Measurements from ENCODE around the gene BPIFA2. TPM values are rescaled to one million over a fixed set of nuclear protein-coding genes. Genes with fewer than 3 reads are reported as not detected.
"Not testable (repeated sequence)": the region's sequence is repeated elsewhere in the genome, so short reads cannot be mapped to it uniquely, and the experiment has no call there.

Gene BPIFA2
- polyA plus RNA-seq, 1 donor from 2014 or later: not detected

DNA sequence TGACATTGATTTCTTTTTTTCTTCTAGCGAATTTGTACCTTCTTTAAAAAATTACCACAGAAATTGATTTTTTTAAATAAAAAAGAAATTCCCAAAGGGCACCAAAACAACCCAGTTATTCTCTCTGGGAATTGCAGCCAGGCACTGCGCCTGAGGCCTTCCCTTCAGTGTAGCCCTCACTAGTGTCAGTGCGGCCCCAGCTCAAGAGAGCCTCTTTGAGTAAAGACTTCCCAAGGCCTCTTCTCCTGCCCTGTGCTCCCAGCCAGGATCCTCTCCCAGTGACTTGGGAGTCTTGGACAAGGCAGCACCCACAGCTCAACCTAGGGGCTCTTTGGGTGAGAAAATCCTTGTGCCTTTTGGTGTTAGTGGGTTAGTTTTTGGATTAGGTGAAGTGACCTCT lies 47.0 kb upstream of the BPIFA2 start:
- Histone ChIP-seq H3K9me2 (ENCODE audit: insufficient read depth, low read length) (no peaks in the 10 kb centered on the region), H3F3A (ENCODE audit: insufficient read depth, low read length, poor library complexity, severe bottlenecking) (no peaks in the 10 kb centered on the region), H3K9me3 (ENCODE audit: low read length) (no peaks in the 10 kb centered on the region), H2AFZ (ENCODE audit: low read depth, low read length) (no peak overlapping the region), H3K9ac (ENCODE audit: low read length) (no peak overlapping the region), H3K4me2 (ENCODE audit: low read length) (no peak overlapping the region), H3K27me3 (ENCODE audit: insufficient read depth, low read depth, low read length) (no peaks in the 10 kb centered on the region), H4K20me1 (ENCODE audit: insufficient read depth) (no peaks in the 10 kb centered on the region), H3K27ac (ENCODE audit: low read length) (no peak overlapping the region), H3K36me3 (ENCODE audit: insufficient read depth, low read length) (no peaks in the 10 kb centered on the region), H3K4me3 (ENCODE audit: low read length) (no peak overlapping the region), H3K79me2 (replicated peaks; ENCODE audit: insufficient read depth, low read length) (no peaks in the 10 kb centered on the region)
- TF ChIP-seq, protein P1, sequence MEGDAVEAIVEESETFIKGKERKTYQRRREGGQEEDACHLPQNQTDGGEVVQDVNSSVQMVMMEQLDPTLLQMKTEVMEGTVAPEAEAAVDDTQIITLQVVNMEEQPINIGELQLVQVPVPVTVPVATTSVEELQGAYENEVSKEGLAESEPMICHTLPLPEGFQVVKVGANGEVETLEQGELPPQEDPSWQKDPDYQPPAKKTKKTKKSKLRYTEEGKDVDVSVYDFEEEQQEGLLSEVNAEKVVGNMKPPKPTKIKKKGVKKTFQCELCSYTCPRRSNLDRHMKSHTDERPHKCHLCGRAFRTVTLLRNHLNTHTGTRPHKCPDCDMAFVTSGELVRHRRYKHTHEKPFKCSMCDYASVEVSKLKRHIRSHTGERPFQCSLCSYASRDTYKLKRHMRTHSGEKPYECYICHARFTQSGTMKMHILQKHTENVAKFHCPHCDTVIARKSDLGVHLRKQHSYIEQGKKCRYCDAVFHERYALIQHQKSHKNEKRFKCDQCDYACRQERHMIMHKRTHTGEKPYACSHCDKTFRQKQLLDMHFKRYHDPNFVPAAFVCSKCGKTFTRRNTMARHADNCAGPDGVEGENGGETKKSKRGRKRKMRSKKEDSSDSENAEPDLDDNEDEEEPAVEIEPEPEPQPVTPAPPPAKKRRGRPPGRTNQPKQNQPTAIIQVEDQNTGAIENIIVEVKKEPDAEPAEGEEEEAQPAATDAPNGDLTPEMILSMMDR (IDR thresholded peaks at IDR 0.05; ENCODE audit: poor library complexity, severe bottlenecking): no peak

DNA sequence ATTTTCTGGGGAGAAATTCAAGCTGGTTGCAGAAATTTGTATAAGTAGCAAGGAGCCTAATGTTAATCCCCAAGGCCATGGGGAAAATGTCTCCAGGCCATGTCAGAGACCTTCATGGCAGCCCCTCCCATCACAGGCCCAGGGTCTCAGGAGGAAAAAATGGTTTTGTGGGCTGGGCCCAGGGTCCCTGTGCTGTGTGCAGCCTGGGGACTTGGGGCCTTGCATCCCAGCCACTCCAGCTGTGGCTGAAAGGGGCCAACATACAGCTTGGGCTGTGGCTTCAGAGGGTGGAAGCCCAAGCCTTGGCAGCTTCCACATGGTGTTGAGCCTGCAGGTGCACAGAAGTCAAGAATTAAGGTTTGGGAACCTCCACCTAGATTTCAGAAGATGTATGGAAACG lies 45.7 kb upstream of the BPIFA2 start:
- H4K20me1 ChIP-seq (ENCODE audit: insufficient read depth); H3K36me3 ChIP-seq (ENCODE audit: insufficient read depth, low read length); H3K27ac ChIP-seq (ENCODE audit: low read length); H3K4me3 ChIP-seq (ENCODE audit: low read length); H3K4me2 ChIP-seq (ENCODE audit: low read length); H3K9ac ChIP-seq (ENCODE audit: low read length); H3K79me2 ChIP-seq (replicated peaks; ENCODE audit: insufficient read depth, low read length); H3K27me3 ChIP-seq (ENCODE audit: insufficient read depth, low read depth, low read length); H3F3A ChIP-seq (ENCODE audit: insufficient read depth, low read length, poor library complexity, severe bottlenecking); H3K9me2 ChIP-seq (ENCODE audit: insufficient read depth, low read length); H3K9me3 ChIP-seq (ENCODE audit: low read length); H2AFZ ChIP-seq (ENCODE audit: low read depth, low read length): not testable (repeated sequence)

DNA sequence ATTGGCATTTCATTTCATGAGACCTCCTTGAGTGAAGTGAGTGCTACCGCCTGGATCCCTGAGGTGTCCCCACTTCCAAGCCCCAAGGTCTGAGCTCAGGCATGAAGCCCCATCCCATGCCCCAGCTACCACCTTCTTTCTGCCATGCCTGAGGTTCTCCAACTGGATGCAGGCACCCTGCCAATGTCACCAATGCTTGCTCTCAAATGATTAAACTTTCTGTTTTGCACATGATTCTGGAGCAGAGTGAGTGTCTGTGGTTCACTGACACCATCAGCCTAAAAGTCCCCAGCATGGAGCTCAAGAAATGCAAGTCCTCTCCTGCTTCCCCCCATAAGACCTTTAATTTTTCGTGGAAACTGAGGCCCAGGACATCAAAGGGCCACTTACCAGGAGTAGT lies 43.7 kb upstream of the BPIFA2 start:
- Histone ChIP-seq H3K9ac (ENCODE audit: low read length) (no peak overlapping the region), H3K79me2 (replicated peaks; ENCODE audit: insufficient read depth, low read length) (no peaks in the 10 kb centered on the region), H3K9me2 (ENCODE audit: insufficient read depth, low read length) (no peaks in the 10 kb centered on the region), H3K9me3 (ENCODE audit: low read length) (no peaks in the 10 kb centered on the region), H4K20me1 (ENCODE audit: insufficient read depth) (no peaks in the 10 kb centered on the region), H3K4me3 (ENCODE audit: low read length) (no peak overlapping the region), H3F3A (ENCODE audit: insufficient read depth, low read length, poor library complexity, severe bottlenecking) (no peaks in the 10 kb centered on the region), H3K36me3 (ENCODE audit: insufficient read depth, low read length) (no peaks in the 10 kb centered on the region), H3K4me2 (ENCODE audit: low read length) (no peak overlapping the region), H2AFZ (ENCODE audit: low read depth, low read length) (no peak overlapping the region), H3K27me3 (ENCODE audit: insufficient read depth, low read depth, low read length) (no peaks in the 10 kb centered on the region), H3K27ac (ENCODE audit: low read length) (no peak overlapping the region)
- TF ChIP-seq EZH2 (IDR thresholded peaks at IDR 0.05; ENCODE audit: borderline replicate concordance, insufficient read depth, low read length, poor library complexity, severe bottlenecking) (no peak), TAF1 (IDR thresholded peaks at IDR 0.05; ENCODE audit: low read depth) (no peak), RAD21 (conservative IDR thresholded peaks at IDR 0.05) (no peak), EP300 (conservative IDR thresholded peaks at IDR 0.05; ENCODE audit: poor library complexity, severe bottlenecking) (no peak), SMC3 (conservative IDR thresholded peaks at IDR 0.05; ENCODE audit: poor library complexity) (no peak), POLR2AphosphoS5 (IDR thresholded peaks at IDR 0.05) (no peak), MXI1 (conservative IDR thresholded peaks at IDR 0.05; ENCODE audit: poor library complexity, severe bottlenecking) (no peak)
- TF ChIP-seq, protein P1 (IDR thresholded peaks at IDR 0.05; ENCODE audit: poor library complexity, severe bottlenecking): no peak
- TF ChIP-seq, protein P2, sequence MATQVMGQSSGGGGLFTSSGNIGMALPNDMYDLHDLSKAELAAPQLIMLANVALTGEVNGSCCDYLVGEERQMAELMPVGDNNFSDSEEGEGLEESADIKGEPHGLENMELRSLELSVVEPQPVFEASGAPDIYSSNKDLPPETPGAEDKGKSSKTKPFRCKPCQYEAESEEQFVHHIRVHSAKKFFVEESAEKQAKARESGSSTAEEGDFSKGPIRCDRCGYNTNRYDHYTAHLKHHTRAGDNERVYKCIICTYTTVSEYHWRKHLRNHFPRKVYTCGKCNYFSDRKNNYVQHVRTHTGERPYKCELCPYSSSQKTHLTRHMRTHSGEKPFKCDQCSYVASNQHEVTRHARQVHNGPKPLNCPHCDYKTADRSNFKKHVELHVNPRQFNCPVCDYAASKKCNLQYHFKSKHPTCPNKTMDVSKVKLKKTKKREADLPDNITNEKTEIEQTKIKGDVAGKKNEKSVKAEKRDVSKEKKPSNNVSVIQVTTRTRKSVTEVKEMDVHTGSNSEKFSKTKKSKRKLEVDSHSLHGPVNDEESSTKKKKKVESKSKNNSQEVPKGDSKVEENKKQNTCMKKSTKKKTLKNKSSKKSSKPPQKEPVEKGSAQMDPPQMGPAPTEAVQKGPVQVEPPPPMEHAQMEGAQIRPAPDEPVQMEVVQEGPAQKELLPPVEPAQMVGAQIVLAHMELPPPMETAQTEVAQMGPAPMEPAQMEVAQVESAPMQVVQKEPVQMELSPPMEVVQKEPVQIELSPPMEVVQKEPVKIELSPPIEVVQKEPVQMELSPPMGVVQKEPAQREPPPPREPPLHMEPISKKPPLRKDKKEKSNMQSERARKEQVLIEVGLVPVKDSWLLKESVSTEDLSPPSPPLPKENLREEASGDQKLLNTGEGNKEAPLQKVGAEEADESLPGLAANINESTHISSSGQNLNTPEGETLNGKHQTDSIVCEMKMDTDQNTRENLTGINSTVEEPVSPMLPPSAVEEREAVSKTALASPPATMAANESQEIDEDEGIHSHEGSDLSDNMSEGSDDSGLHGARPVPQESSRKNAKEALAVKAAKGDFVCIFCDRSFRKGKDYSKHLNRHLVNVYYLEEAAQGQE (IDR thresholded peaks at IDR 0.05; ENCODE audit: borderline replicate concordance): no peak
